HCT116 (cell line): ENCODE results near the gene BCAS4. TPM values are rescaled to one million over a fixed set of nuclear protein-coding genes. Genes with fewer than 3 reads are reported as not detected.
A peak's percentile ranks its signal among the peaks of the same experiment; 100 is the strongest.

ENCODE experiments used
- ATAC-seq: fragments of 200-7000 bp; cut with Tn5 transposase; 2 replicates; pipeline ENCODE4 v1.9.1; 2020; ENCODE audit warnings: mild to moderate bottlenecking, moderate library complexity
- BruUV-seq: library from RNA; stranded (reverse); fragments of 400-500 nt; replicated peaks from 2 replicates; lab custom pipeline; 2021; lab: Mats Ljungman, UMichigan
- CTCF ChIA-PET: fragments of 300-600 bp; sonication (Branson Sonifier 250); formaldehyde crosslinking; loops from one replicate; lab custom pipeline; 2021; ENCODE audit warnings: antibody characterized with exemption; lab: Charles Lee
- POLR2A ChIA-PET: fragments of 300-600, 350-600 bp; sonication (Branson Sonifier 250); formaldehyde crosslinking; loops from one replicate; lab custom pipeline; 2021; ENCODE audit warnings: antibody characterized with exemption; lab: Charles Lee
- RAD21 ChIA-PET, 2 experiments: fragments of 300-600 bp; sonication (Branson Sonifier 250); formaldehyde crosslinking; loops; one replicate each; lab custom pipeline; 2023; ENCODE audit warnings: low total read pairs in 2 of 2; ENCODE audit not compliant: uncharacterized antibody in 2 of 2, unreplicated experiment in 2 of 2, low non-redundant PET in 1 of 2; lab: Charles Lee
- DNase-seq: peaks from one replicate; pipeline ENCODE4 v3.0.0-alpha.2; 2010; ENCODE audit warnings: low read depth, low spot score
- H2AFZ ChIP-seq: fragments of 200-600 bp; shearing (Covaris generic), sonication (generic); 2 replicates; pipeline ENCODE4 v1.6.1; 2017; ENCODE audit warnings: low read depth, mixed run types, mixed read lengths, antibody characterized with exemption, low read length; ENCODE audit not compliant: poor library complexity, severe bottlenecking
- H3K27ac ChIP-seq: 2 replicates; pipeline ENCODE4 v1.5.1; 2012; ENCODE audit warnings: low read depth, low read length
- H3K27me3 ChIP-seq: fragments of 200-600 bp; sonication (generic); 2 replicates; pipeline ENCODE4 v1.6.1; 2016; ENCODE audit warnings: mixed run types, low read length, mixed read lengths; ENCODE audit not compliant: insufficient read depth
- H3K36me3 ChIP-seq, 2 experiments: fragments of 200-500 bp in 1 of 2; fragments of 200-600 bp in 1 of 2; sonication (Bioruptor generic) in 1 of 2; sonication (generic) in 1 of 2; 2 replicates each; pipeline versions ENCODE4 v1.5.1 to v1.6.1; 2014 to 2016; ENCODE audit warnings: low read length in 2 of 2, inconsistent platforms in 1 of 2, mixed read lengths in 1 of 2, mixed run types in 1 of 2; ENCODE audit not compliant: insufficient read depth in 2 of 2, control insufficient read depth in 1 of 2
- H3K4me1 ChIP-seq, 2 experiments: fragments of 200-600 bp in 1 of 2; sonication (generic) in 1 of 2; 2 replicates each; pipeline versions ENCODE4 v1.5.1 to v1.6.1; 2012 to 2017; ENCODE audit warnings: low read length in 2 of 2, inconsistent platforms in 1 of 2, mild to moderate bottlenecking in 1 of 2, mixed read lengths in 1 of 2, mixed run types in 1 of 2, moderate library complexity in 1 of 2; ENCODE audit not compliant: insufficient read depth in 2 of 2, control insufficient read depth in 1 of 2
- H3K4me2 ChIP-seq: fragments of 200-600 bp; sonication (generic); 2 replicates; pipeline ENCODE4 v1.6.1; 2017; ENCODE audit warnings: mixed run types, low read length, mixed read lengths
- H3K4me3 ChIP-seq, 2 experiments: fragments of 200-600 bp in 1 of 2; sonication (generic) in 1 of 2; replicated peaks in 1 of 2; 2 replicates each; pipeline ENCODE4 v1.5.1; 2011 to 2016; ENCODE audit warnings: low read length in 2 of 2, control low read depth in 1 of 2, low read depth in 1 of 2, mild to moderate bottlenecking in 1 of 2, mixed read lengths in 1 of 2, mixed run types in 1 of 2
- H3K79me2 ChIP-seq: fragments of 200-600 bp; sonication (generic); 2 replicates; pipeline ENCODE4 v1.6.1; 2017; ENCODE audit warnings: mild to moderate bottlenecking, mixed run types, low read length, moderate library complexity, mixed read lengths; ENCODE audit not compliant: insufficient read depth
- H3K9ac ChIP-seq: fragments of 200-600 bp; sonication (generic); 2 replicates; pipeline ENCODE4 v1.6.1; 2016; ENCODE audit warnings: low read length, mixed read lengths
- H3K9me2 ChIP-seq: fragments of 200-600 bp; sonication (generic), shearing (Covaris generic); 2 replicates; pipeline ENCODE4 v1.6.1; 2017; ENCODE audit warnings: mixed run types, mild to moderate bottlenecking, moderate library complexity; ENCODE audit not compliant: insufficient read depth
- H3K9me3 ChIP-seq, 2 experiments: fragments of 200-500 bp in 1 of 2; fragments of 200-600 bp in 1 of 2; sonication (Bioruptor generic) in 1 of 2; sonication (generic) in 1 of 2; 2 replicates each; pipeline ENCODE4 v1.6.1; 2014 to 2017; ENCODE audit warnings: low read length in 2 of 2, mixed read lengths in 2 of 2, inconsistent platforms in 1 of 2, low read depth in 1 of 2, mild to moderate bottlenecking in 1 of 2, mixed run types in 1 of 2, moderate library complexity in 1 of 2; ENCODE audit not compliant: control insufficient read depth in 1 of 2, insufficient read depth in 1 of 2
- H4K20me1 ChIP-seq: fragments of 200-600 bp; sonication (generic), shearing (Covaris generic); 2 replicates; pipeline ENCODE4 v1.6.1; 2017; ENCODE audit warnings: mixed run types, mild to moderate bottlenecking, moderate library complexity; ENCODE audit not compliant: insufficient read depth
- EGR1 ChIP-seq: IDR thresholded peaks from 2 replicates; pipeline ENCODE4 v1.6.1; 2012; ENCODE audit warnings: low read depth
- ELF1 ChIP-seq: IDR thresholded peaks from 2 replicates; pipeline ENCODE4 v1.6.1; 2012; ENCODE audit warnings: low read depth, borderline replicate concordance
- JUND ChIP-seq: IDR thresholded peaks from 2 replicates; pipeline ENCODE4 v1.6.1; 2012
- POLR2A ChIP-seq: IDR thresholded peaks from 2 replicates; pipeline ENCODE4 v1.7.0; 2011; ENCODE audit warnings: borderline replicate concordance; ENCODE audit not compliant: insufficient read depth, insufficient read length; ENCODE audit errors: extremely low read depth
- POLR2AphosphoS5 ChIP-seq: IDR thresholded peaks from 2 replicates; pipeline ENCODE4 v1.6.1; 2011; ENCODE audit warnings: mild to moderate bottlenecking, low read depth, low read length, moderate library complexity
- TCF7L2 ChIP-seq: IDR thresholded peaks from 2 replicates; pipeline ENCODE4 v1.7.0; 2011; ENCODE audit warnings: borderline replicate concordance, inconsistent platforms; ENCODE audit not compliant: insufficient read depth, insufficient read length; ENCODE audit errors: extremely low read depth
- YY1 ChIP-seq: IDR thresholded peaks from 2 replicates; pipeline ENCODE4 v1.6.1; 2011; ENCODE audit warnings: low read length, low read depth, moderate library complexity, mild to moderate bottlenecking; ENCODE audit not compliant: insufficient replicate concordance; ENCODE audit errors: extremely low read depth
- ZFX ChIP-seq: fragments of 450-650 bp; IDR thresholded peaks from 2 replicates; pipeline ENCODE4 v1.6.1; 2017
- ZNF274 ChIP-seq: fragments of 200-500 bp; sonication (Bioruptor generic); IDR thresholded peaks from 2 replicates; pipeline ENCODE4 v1.6.1; 2014; ENCODE audit warnings: mild to moderate bottlenecking, low read depth, low read length, inconsistent platforms
- intact Hi-C: fragments of 100-400 bp; cut with micrococcal nuclease; formaldehyde crosslinking; loops from 2 replicates; pipeline ENCODE4 v1.10.0; 2022
- total RNA-seq: library from RNA; stranded (reverse); gene quantifications from one replicate; pipeline ENCODE4 v1.2.1, GENCODE V29; 2021; ENCODE audit not compliant: unreplicated experiment
- TF ChIP-seq, protein P1 (sequence below): IDR thresholded peaks from 2 replicates; pipeline ENCODE4 v1.6.1; 2012
- TF ChIP-seq, protein P2 (sequence below), 3 experiments: fragments of 200-600 bp in 1 of 3; sonication (generic) in 1 of 3; IDR thresholded peaks in 2 of 3; conservative IDR thresholded peaks in 1 of 3; 2 replicates each; pipeline ENCODE4 v1.5.1; 2012 to 2017; ENCODE audit warnings: low read depth in 2 of 3, low read length in 2 of 3, antibody characterized with exemption in 1 of 3, borderline replicate concordance in 1 of 3, control low read depth in 1 of 3, mild to moderate bottlenecking in 1 of 3, mixed read lengths in 1 of 3, mixed run types in 1 of 3, moderate library complexity in 1 of 3; ENCODE audit not compliant: insufficient read depth in 1 of 3

Gene BCAS4
- total RNA-seq, 1 experiment from 2014 or later: 18.9 TPM

DNA sequence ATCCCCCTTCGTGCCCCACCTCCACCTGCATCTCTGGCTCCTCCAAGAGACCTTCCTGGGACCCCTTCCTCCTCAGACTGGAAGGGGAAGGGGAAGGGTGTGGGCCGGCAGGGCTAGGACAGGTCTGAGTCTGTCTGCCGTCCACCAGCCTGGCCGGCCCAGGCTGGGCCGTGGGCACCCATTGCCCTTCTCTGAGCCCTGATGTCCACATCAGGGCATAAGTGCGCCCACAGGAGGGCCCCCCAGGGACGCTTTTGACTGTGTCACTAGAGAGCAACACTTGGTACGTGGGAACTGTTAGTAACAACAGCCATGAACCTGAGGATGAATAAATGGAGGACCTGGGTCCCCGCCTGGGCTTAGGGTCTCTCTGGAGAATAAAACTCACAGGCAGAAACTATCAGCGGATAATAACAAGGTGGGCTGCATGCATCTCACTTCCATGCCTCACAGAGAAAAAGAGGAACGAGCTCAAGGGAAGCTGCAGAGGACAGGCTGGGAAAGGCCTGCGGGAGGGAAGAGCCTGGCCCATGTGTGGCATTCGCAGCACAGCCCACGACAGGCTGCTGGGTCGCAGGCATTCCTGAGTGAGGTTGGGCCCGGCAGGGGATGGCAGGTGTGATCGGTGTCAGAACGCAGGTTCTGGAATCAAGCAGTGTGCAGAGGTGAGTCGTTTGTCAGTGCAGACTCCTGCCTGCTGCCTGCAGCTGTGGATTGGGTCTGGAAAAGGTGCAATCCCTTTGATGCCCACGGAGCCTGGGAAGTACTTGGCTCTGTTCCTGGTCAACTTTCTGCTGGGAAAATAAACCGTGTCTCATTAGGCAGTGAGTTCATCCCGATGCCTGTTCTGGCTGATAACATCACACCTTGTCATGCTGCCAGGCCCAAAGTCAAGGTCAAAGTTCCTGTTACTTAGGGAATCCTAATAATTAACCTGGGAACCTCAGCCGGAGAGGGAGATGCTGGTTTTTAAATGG, 60.9 kb downstream of the BCAS4 start:
- CTCF ChIA-PET: interaction anchor here (0.7 kb wide), 1 partner anchor 62 kb away, joined by 5 read pairs; no protein-coding TSS in a partner anchor
- intact Hi-C loops: no loop called here

DNA sequence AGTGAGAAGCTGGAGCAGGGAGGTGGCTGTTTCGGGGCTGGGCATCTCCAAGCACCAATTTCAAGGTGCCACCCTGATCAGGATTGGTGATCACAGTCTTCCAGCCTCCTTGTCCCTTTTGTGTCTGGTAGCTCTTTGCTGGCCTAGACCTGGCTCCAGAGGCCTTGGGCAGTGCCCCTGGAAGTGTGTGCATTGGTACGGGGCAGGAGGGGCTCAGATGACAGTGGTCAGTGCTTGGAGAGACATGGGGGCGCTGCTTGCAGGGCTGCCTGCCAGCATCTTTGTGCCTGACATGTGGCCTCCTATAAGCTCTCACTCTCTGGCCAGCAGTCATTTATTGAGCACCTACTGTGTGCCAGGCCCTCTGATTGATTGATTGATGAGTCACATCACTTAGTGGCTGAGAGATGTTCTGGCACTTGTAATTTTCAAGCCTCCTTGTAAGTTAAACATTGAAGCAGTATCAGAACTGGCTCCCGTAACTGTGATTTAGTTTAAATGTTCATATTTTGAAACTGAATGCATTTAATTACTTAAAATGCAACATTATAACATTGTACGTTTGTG, 61.7 kb downstream of the BCAS4 start:
- DNase-seq (no peak), ATAC-seq (peak; percentile 38)
- POLR2A ChIA-PET: no interaction called here
- H3K9ac ChIP-seq: no peak overlapping the region
- H3K36me3 ChIP-seq: no peaks in the 10 kb centered on the region
- H4K20me1 ChIP-seq: no peaks in the 10 kb centered on the region
- no peak overlapping the region for H2AFZ ChIP-seq
- no peaks in the 10 kb centered on the region for H3K79me2 ChIP-seq
- CTCF ChIA-PET: interaction anchor here (0.7 kb wide), 1 partner anchor 63 kb away, joined by 5 read pairs; no protein-coding TSS in a partner anchor
- H3K4me3 ChIP-seq: no peak overlapping the region
- peak overlapping the region; percentile 47; the same call in 1 of the 2 replicates for H3K27ac ChIP-seq
- H3K4me1 ChIP-seq: peaks cover 22 to 24% of the 10 kb centered on the region in 2 experiments
- H3K4me2 ChIP-seq: peak overlapping the region; percentile 25
- RAD21 ChIA-PET: interaction anchor here in 1 of 2 experiments (0.6 kb wide), 1 partner anchor 68 kb away, joined by 3 read pairs; no protein-coding TSS in a partner anchor
- no peaks in the 10 kb centered on the region for H3K9me3 ChIP-seq
- H3K9me2 ChIP-seq: no peaks in the 10 kb centered on the region
- no peaks in the 10 kb centered on the region for H3K27me3 ChIP-seq
- intact Hi-C loops: no loop called here
- no TSS peak for BruUV-seq
- TF ChIP-seq, protein P1, sequence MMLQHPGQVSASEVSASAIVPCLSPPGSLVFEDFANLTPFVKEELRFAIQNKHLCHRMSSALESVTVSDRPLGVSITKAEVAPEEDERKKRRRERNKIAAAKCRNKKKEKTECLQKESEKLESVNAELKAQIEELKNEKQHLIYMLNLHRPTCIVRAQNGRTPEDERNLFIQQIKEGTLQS: no peak
- TF ChIP-seq JUND (no peak), ELF1 (no peak), ZFX (no peak), ZNF274 (no peak), POLR2AphosphoS5 (no peak), POLR2A (no peak), YY1 (no peak), EGR1 (no peak)
- TF ChIP-seq, protein P2, sequence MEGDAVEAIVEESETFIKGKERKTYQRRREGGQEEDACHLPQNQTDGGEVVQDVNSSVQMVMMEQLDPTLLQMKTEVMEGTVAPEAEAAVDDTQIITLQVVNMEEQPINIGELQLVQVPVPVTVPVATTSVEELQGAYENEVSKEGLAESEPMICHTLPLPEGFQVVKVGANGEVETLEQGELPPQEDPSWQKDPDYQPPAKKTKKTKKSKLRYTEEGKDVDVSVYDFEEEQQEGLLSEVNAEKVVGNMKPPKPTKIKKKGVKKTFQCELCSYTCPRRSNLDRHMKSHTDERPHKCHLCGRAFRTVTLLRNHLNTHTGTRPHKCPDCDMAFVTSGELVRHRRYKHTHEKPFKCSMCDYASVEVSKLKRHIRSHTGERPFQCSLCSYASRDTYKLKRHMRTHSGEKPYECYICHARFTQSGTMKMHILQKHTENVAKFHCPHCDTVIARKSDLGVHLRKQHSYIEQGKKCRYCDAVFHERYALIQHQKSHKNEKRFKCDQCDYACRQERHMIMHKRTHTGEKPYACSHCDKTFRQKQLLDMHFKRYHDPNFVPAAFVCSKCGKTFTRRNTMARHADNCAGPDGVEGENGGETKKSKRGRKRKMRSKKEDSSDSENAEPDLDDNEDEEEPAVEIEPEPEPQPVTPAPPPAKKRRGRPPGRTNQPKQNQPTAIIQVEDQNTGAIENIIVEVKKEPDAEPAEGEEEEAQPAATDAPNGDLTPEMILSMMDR (IDR thresholded peaks at IDR 0.05 in 2 of 3, conservative IDR thresholded peaks at IDR 0.05 in 1 of 3; ENCODE audit: borderline replicate concordance in 1 of 3, insufficient read depth in 1 of 3, low read depth in 2 of 3, low read length in 2 of 3): no peak

More for the DNA sequence above, 60.9 kb downstream of the BCAS4 start:
- ChIA-PET RAD21 (no interaction called here), POLR2A (no interaction called here)
- Histone ChIP-seq H3K4me3 (no peak overlapping the region), H3K4me2 (peak overlapping the region; percentile 25), H3K36me3 (no peaks in the 10 kb centered on the region), H4K20me1 (no peaks in the 10 kb centered on the region), H3K79me2 (no peaks in the 10 kb centered on the region), H3K27me3 (no peaks in the 10 kb centered on the region), H3K27ac (peak overlapping the region; percentile 47), H3K9me2 (no peaks in the 10 kb centered on the region), H3K4me1 (peaks cover 22 to 30% of the 10 kb centered on the region in 2 experiments), H2AFZ (no peak overlapping the region), H3K9me3 (no peaks in the 10 kb centered on the region), H3K9ac (no peak overlapping the region)
- TF ChIP-seq YY1 (no peak), TCF7L2 (peak; percentile 76)
- ATAC-seq (peak; percentile 73), DNase-seq (no peak)
- BruUV-seq: no TSS peak
